Endothelial cell of umbilical vein (primary cell): ENCODE measurements around the gene VPS9D1. TPM values are rescaled to one million over a fixed set of nuclear protein-coding genes. Genes with fewer than 3 reads are reported as not detected.

Source experiments
- BruUV-seq: library from RNA; stranded (reverse); fragments of 400-500 nt; replicated peaks from 2 replicates; lab custom pipeline; 2021; lab: Mats Ljungman, UMichigan
- CTCF ChIA-PET: fragments of 300-600, 350-600 bp; sonication (Branson Sonifier 250); formaldehyde crosslinking; loops from one replicate; lab custom pipeline; 2021; ENCODE audit warnings: antibody characterized with exemption, inconsistent platforms; lab: Charles Lee
- POLR2A ChIA-PET: fragments of 300-600, 350-600 bp; sonication (Branson Sonifier 250); formaldehyde crosslinking; loops from one replicate; lab custom pipeline; 2021; ENCODE audit warnings: antibody characterized with exemption, inconsistent platforms; lab: Charles Lee
- DNase-seq: peaks from one replicate; pipeline ENCODE4 v3.0.0-alpha.2; 2011; ENCODE audit warnings: low read depth, low spot score
- FAIRE-seq: peaks from 2 replicates; lab custom pipeline; 2011; peaks lifted over from hg19 to GRCh38; lab: Jason Lieb, UNC
- H2AFZ ChIP-seq: 2 replicates; pipeline ENCODE4 v1.6.0; 2012; ENCODE audit warnings: low read depth, low read length, control low read depth, inconsistent platforms
- H3K27ac ChIP-seq: 2 replicates; pipeline ENCODE4 v1.5.1; 2011; ENCODE audit warnings: low read depth, mild to moderate bottlenecking, control low read depth, low read length, moderate library complexity; ENCODE audit not compliant: insufficient read depth
- H3K27me3 ChIP-seq, 2 experiments: 2 replicates each; pipeline versions ENCODE4 v1.6.0 to v1.6.1; 2011; ENCODE audit warnings: low read length in 2 of 2, mixed read lengths in 1 of 2; ENCODE audit not compliant: control insufficient read depth in 2 of 2, insufficient read depth in 2 of 2
- H3K36me3 ChIP-seq, 2 experiments: 2 replicates in 1 of 2; 3 replicates in 1 of 2; pipeline ENCODE4 v1.5.1; 2011; ENCODE audit warnings: low read length in 2 of 2, mild to moderate bottlenecking in 1 of 2, moderate library complexity in 1 of 2; ENCODE audit not compliant: control insufficient read depth in 2 of 2, insufficient read depth in 2 of 2; ENCODE audit errors: extremely low read depth in 1 of 2
- H3K4me1 ChIP-seq: 3 replicates; pipeline ENCODE4 v1.5.1; 2011; ENCODE audit warnings: mild to moderate bottlenecking, low read length; ENCODE audit not compliant: control insufficient read depth, insufficient read depth; ENCODE audit errors: extremely low read depth
- H3K4me2 ChIP-seq: 2 replicates; pipeline ENCODE4 v1.6.1; 2011; ENCODE audit warnings: low read length, control low read depth, mixed read lengths; ENCODE audit not compliant: insufficient read depth
- H3K4me3 ChIP-seq, 3 experiments: fragments of 200-600 bp in 1 of 3; sonication (generic), shearing (Covaris generic) in 1 of 3; replicated peaks in 1 of 3; 2 replicates each; pipeline ENCODE4 v1.5.1; 2011 to 2016; ENCODE audit warnings: control low read depth in 3 of 3, low read length in 3 of 3, mild to moderate bottlenecking in 2 of 3, inconsistent platforms in 1 of 3, low read depth in 1 of 3, moderate library complexity in 1 of 3; ENCODE audit not compliant: insufficient read depth in 1 of 3
- H3K79me2 ChIP-seq: 2 replicates; pipeline ENCODE4 v1.6.0; 2012; ENCODE audit warnings: low read length, inconsistent platforms; ENCODE audit not compliant: control insufficient read depth, insufficient read depth
- H3K9ac ChIP-seq: replicated peaks from 2 replicates; pipeline ENCODE3; 2011; ENCODE audit warnings: low read length, control low read depth; ENCODE audit not compliant: insufficient read depth; ENCODE audit errors: extremely low read depth
- H3K9me1 ChIP-seq: replicated peaks from 3 replicates; pipeline ENCODE4 v1.6.0; 2011; ENCODE audit warnings: mild to moderate bottlenecking, low read length; ENCODE audit not compliant: control insufficient read depth, insufficient read depth; ENCODE audit errors: extremely low read depth
- H3K9me3 ChIP-seq: replicated peaks from 2 replicates; pipeline ENCODE4 v1.5.1; 2012; ENCODE audit warnings: low read length, inconsistent platforms; ENCODE audit not compliant: control insufficient read depth, insufficient read depth
- H4K20me1 ChIP-seq: replicated peaks from 2 replicates; pipeline ENCODE3; 2011; ENCODE audit warnings: mild to moderate bottlenecking, low read length; ENCODE audit not compliant: control insufficient read depth, insufficient read depth; ENCODE audit errors: extremely low read depth
- CTCF ChIP-seq, 2 donors: IDR thresholded peaks; 1 replicate in 1 of 2; 2 replicates in 1 of 2; pipeline ENCODE4 v1.5.1; 2011; ENCODE audit warnings: low read length in 2 of 2, mild to moderate bottlenecking in 2 of 2, moderate library complexity in 2 of 2, control low read depth in 1 of 2, inconsistent platforms in 1 of 2, low read depth in 1 of 2; ENCODE audit not compliant: insufficient read depth in 1 of 2; ENCODE audit errors: extremely low read depth in 1 of 2
- EZH2 ChIP-seq: IDR thresholded peaks from 2 replicates; pipeline ENCODE4 v1.6.1; 2012; ENCODE audit warnings: borderline replicate concordance, low read depth, mild to moderate bottlenecking, moderate library complexity, low read length, inconsistent platforms; ENCODE audit not compliant: severe bottlenecking
- FOS ChIP-seq: IDR thresholded peaks from 2 replicates; pipeline ENCODE4 v1.6.1; 2011; ENCODE audit warnings: mild to moderate bottlenecking, low read length, moderate library complexity, borderline replicate concordance; ENCODE audit not compliant: insufficient read depth
- GATA2 ChIP-seq: IDR thresholded peaks from 2 replicates; pipeline ENCODE4 v1.7.0; 2011; ENCODE audit warnings: low read depth, mild to moderate bottlenecking, moderate library complexity, mixed read lengths, low read length; ENCODE audit not compliant: insufficient read length, insufficient read depth
- JUN ChIP-seq: IDR thresholded peaks from 2 replicates; pipeline ENCODE4 v1.6.1; 2011; ENCODE audit warnings: borderline replicate concordance, low read depth; ENCODE audit not compliant: insufficient read length, insufficient read depth
- MYC ChIP-seq: IDR thresholded peaks from one replicate; pipeline ENCODE4 v1.6.1; 2011; ENCODE audit warnings: mild to moderate bottlenecking, low read depth, low read length
- POLR2A ChIP-seq: IDR thresholded peaks from 2 replicates; pipeline ENCODE4 v1.6.1; 2012; ENCODE audit warnings: low read depth, mild to moderate bottlenecking, control low read depth, low read length
- POLR2AphosphoS5 ChIP-seq: IDR thresholded peaks from 2 replicates; pipeline ENCODE4 v1.6.1; 2012; ENCODE audit warnings: low read depth, mild to moderate bottlenecking, control low read depth, low read length, moderate library complexity; ENCODE audit not compliant: insufficient read depth
- dilution Hi-C: fragments of 300-500 bp; cut with MboI; formaldehyde crosslinking; loops from one replicate; pipeline ENCODE4 v1.15.0; 2019; ENCODE audit warnings: low sequenced_read_pairs; ENCODE audit not compliant: extremely low pct_ligation_motif_present
- intact Hi-C: fragments of 100-400 bp; cut with micrococcal nuclease; formaldehyde crosslinking; loops from one replicate; pipeline ENCODE4 v1.10.0; 2022
- polyA plus RNA-seq, 4 experiments: library from polyadenylated mRNA; depleted of rRNA in 3 of 4; stranded (reverse) in 3 of 4; unstranded in 1 of 4; fragments of >200 nt; gene quantifications; 2 replicates each; pipeline versions ENCODE4 v1.2.1 to v1.2.3, GENCODE V29; 2011 to 2012; ENCODE audit warnings: missing spikeins in 1 of 4
- total RNA-seq: library from RNA; stranded (reverse); gene quantifications from 2 replicates; pipeline ENCODE4 v1.2.3, GENCODE V29; 2021
- TF ChIP-seq, protein P1 (sequence below): IDR thresholded peaks from 2 replicates; pipeline ENCODE4 v1.6.1; 2011; ENCODE audit not compliant: insufficient read depth, insufficient read length

Gene VPS9D1
- total and polyA plus RNA-seq, 2 donors (not counting 3 experiments of a cell fraction or from before 2014, with no cell fraction given), result 15.5 to 17.3 TPM

- BruUV-seq, result no TSS peak
- ChIA-PET POLR2A (no interaction called here), CTCF (interaction anchor here (1.1 to 2.6 kb wide), 4 partner anchors 9 to 209 kb away, joined by 3 to 13 read pairs (median 3); partner anchors contain the start of genes MC1R and TCF25)
- Histone ChIP-seq H3K4me3 (no peak overlapping the region), H3K9me3 (no peaks in the 10 kb centered on the region), H3K27ac (no peak overlapping the region), H3K4me1 (peaks cover 9% of the 10 kb centered on the region), H3K9me1 (no peaks in the 10 kb centered on the region), H4K20me1 (no peaks in the 10 kb centered on the region), H3K36me3 (peaks cover 0 to 3% of the 10 kb centered on the region in 2 experiments), H3K9ac (no peak overlapping the region), H3K79me2 (peaks cover 14% of the 10 kb centered on the region), H3K4me2 (no peak overlapping the region), H3K27me3 (no peaks in the 10 kb centered on the region), H2AFZ (no peak overlapping the region)
- intact Hi-C loops, result no loop called here
- TF ChIP-seq EZH2, result no peak
- TF ChIP-seq GATA2, result no peak
- no peak for TF ChIP-seq JUN
- no peak for TF ChIP-seq POLR2AphosphoS5
- TF ChIP-seq FOS, result no peak
- no peak for TF ChIP-seq POLR2A
- TF ChIP-seq CTCF (IDR thresholded peaks at IDR 0.05; ENCODE audit: extremely low read depth in 1 of 2, insufficient read depth in 1 of 2, low read depth in 1 of 2, low read length in 2 of 2), result no peak
- no peak for TF ChIP-seq MYC
- TF ChIP-seq, protein P1, sequence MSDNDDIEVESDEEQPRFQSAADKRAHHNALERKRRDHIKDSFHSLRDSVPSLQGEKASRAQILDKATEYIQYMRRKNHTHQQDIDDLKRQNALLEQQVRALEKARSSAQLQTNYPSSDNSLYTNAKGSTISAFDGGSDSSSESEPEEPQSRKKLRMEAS, result no peak
- no peak for DNase-seq
- dilution Hi-C loops, result no loop called here
- no peak for FAIRE-seq
Observed at GRCh38 chr16:89709716-89710432, 10.8 kb downstream of the VPS9D1 start.
